GM12874 (cell line): Measurements from ENCODE around the gene DGAT2.

Experiments
- TF ChIP-seq, protein P1 (sequence below): IDR thresholded peaks from 2 replicates; pipeline ENCODE4 v1.5.1; 2011; ENCODE audit warnings: low read depth, mild to moderate bottlenecking, control low read depth, low read length, moderate library complexity; ENCODE audit not compliant: insufficient read depth

Gene DGAT2

DNA sequence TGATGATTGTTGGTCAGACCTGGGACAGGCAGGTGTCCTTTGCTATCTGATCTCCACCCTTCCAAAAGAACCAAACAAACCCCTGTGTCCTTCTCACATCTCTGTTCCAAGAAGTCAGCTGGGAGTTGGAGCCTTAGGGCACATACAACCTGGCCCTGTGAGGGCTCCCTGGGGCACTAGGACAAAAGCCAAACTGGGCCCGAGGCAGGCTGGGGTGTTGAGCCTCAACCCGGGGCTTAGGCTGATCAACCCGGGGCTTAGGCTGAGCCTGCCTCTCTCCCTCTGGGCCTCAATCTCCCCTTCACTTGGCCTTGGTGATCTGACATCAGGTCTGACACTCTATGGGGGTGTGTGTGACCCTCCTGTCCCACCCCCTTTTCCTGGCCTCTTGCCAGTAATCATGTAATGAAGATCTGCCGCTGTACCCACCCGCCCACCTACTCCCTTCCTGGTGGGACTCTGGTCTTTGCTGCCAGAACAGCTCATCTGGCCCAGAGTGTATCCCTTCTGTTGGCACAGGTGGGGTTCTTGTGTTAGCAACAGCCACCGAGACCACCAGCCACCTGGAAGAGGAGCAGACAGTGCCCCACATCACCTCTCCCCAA lies 23.7 kb downstream of the DGAT2 start:
- TF ChIP-seq, protein P1, sequence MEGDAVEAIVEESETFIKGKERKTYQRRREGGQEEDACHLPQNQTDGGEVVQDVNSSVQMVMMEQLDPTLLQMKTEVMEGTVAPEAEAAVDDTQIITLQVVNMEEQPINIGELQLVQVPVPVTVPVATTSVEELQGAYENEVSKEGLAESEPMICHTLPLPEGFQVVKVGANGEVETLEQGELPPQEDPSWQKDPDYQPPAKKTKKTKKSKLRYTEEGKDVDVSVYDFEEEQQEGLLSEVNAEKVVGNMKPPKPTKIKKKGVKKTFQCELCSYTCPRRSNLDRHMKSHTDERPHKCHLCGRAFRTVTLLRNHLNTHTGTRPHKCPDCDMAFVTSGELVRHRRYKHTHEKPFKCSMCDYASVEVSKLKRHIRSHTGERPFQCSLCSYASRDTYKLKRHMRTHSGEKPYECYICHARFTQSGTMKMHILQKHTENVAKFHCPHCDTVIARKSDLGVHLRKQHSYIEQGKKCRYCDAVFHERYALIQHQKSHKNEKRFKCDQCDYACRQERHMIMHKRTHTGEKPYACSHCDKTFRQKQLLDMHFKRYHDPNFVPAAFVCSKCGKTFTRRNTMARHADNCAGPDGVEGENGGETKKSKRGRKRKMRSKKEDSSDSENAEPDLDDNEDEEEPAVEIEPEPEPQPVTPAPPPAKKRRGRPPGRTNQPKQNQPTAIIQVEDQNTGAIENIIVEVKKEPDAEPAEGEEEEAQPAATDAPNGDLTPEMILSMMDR: no peak

DNA sequence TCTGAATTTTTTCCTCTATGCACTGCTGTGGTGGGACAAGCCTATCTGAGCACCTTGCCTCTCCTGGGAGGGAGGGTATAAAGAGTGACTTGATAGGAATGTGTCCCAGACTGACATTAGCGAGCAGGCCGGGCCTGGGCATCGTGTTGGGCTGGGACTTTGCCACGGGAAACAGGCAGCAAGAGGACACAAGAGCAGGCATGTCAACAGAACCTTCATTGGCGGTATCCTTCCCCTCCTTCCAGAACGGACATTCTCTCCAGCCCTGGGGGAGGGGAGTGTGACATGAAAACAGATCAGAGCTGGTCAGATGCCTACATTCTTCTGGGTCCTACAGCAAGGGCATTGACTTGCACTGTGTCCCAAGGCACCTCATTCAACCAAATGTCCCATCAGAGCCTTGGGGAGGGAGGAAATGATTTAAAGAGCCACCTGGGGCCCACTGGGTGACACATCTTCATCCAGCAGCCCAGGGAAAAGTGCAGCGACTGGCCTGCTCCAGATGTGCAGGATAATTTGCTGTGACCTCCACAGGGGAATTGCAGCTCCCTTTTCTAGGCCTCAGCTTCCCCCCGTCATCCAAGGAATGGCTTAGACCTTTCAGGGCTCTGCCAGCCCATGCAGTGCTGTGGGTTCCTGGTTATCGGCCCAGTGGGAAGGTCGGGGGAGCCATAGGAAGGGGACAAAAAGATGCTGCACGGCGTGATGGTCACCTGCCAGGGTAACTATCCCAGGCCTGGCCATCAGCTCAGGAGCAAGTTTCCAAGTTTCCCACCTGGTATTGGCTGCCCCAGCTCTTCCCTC lies 24.6 kb downstream of the DGAT2 start:
- TF ChIP-seq, protein P1: no peak

DNA sequence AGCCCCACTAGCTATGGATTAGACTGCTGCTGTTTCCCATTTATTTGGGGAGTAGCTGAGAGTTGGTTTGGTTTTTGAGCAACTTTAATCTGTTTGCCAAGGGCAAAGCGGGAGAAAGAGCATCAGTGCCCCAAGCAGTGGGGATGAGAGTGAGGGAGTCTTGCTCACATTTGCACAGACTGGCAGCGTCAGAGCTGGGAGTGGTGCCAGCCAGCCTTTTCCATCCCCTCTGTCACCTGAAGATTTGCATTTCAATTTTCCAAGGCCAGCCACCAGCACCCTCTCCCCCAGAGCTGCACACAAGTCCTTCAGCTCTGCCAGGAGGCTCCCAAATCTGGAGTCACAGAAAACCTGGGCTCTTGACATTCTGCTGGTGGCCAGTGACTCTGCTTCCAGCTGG lies 25.4 kb downstream of the DGAT2 start:
- TF ChIP-seq, protein P1: no peak

DNA sequence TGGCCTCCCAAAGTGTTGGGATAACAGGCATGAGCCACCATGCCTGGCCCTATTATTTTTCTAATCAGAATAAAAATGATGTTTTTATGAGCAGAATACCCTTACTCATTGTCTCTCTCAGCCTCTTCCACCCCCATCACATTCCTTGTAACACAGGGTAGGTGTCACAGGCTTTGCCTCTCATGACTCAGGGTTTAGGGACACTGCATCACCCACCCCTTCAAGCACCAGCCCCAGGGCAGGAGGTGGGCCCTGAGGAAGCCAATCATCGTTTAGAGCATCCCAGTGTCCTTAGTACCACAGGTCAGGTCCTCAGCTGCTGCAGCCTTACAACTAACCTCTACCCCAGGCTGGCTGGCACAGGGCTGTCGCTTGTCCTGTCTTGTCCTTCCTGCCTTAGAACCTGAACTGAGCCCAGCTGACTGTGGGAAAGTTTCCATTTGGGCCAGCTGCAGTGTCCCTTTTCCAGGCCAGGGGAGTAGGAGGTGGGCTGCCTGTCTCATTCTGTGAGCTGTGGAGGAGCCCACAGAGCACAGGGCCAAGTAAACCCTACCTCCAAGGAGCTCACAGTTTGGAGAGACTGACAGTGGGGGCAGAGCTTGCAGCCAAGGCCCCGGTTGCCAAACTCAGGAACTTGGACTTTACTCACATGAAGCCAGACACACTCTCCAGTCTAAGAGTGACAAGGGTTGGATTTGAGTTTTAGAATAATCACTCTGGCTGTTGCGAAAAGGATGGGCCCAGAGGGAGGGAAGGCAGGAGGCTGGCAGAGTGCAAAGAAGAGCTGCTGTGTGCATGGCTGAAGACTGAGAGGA lies 26.9 kb downstream of the DGAT2 start:
- TF ChIP-seq, protein P1: no peak

DNA sequence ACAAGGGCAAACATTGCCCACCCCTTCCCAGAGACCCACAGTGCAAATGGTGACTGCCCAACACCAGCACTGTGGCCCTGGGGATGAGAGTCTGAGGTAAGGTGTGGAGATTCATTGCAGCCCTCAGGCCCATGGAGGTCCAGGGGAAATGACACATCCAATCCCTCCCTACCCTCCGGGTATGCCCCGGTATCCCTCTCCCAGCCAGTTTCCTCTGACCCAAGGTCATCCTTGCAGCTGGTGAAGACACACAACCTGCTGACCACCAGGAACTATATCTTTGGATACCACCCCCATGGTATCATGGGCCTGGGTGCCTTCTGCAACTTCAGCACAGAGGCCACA lies 27.5 kb downstream of the DGAT2 start:
- TF ChIP-seq, protein P1: no peak

DNA sequence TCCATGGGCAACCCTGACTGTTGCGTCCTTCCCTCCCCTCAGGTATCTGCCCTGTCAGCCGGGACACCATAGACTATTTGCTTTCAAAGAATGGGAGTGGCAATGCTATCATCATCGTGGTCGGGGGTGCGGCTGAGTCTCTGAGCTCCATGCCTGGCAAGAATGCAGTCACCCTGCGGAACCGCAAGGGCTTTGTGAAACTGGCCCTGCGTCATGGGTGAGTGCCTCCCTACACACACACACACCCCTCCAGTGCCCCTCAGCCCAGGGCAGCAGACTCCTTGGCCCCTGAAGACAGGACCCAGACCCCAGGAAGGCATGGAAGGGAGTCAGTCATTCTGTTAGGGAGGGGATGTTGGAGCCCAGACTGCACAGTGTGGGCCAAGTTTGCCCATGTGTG lies 28.5 kb downstream of the DGAT2 start:
- TF ChIP-seq, protein P1: no peak

DNA sequence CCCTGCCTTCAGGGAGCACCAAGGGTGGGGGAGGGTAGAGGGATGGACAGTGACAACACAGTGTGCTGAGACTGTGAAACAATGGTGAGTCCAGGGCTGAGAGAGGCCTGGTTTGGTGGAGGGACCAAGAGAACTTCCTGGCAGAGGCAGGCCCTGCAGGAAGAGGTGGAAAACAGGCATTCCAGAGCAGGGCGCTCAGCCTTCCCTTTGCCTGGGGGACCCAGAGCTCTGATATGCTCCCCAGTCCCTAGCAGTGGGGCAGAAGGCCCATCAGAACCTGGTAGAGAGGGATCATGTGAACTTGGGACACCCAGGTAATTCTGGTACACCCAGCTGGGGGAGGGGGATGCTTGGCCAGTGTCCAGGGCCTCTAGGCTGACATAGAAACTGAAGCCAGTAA lies 29.2 kb downstream of the DGAT2 start:
- TF ChIP-seq, protein P1: no peak
